ENCODE results near the gene PPT2.

DNA sequence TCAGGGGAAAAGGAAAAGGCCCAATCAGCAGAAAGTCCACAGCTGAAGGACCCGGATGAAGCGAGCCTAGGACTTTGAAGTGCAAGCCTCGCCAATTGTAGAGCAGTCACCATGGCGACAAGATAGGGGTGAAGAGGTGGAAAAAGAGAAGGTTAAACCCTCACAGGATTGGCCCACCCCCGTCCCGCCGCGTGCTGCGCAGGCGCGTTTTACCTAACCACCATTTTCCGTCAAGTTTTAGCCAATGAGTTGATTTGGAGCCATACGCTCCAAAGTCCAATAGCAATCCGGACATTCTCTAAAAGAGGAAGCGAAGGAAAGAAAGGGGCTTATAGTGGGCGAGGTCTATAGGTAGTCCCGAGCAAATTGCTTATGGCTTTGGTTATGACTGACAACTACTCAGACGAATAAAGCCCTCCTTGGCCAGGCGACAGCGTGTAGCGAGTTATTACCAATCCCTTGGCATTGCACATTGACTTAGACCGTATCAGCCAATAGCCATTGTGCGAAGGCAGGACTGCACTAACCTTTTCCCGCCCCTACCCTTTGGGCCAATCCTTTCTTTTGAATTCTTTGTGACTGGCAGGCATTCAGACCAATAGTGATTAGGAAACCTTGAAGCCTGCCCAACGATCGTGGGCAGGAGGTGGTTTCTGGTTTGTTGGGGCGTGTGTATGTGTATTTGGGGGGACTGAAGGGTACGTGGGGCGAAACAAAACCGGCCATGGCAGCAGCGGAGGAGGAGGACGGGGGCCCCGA, 24.0 kb downstream of the PPT2 start, which contains the start of gene RNF5:
- TF ChIP-seq CTCF (IDR thresholded peaks at IDR 0.05; ENCODE audit: poor library complexity, severe bottlenecking) (no peak), EZH2 (IDR thresholded peaks at IDR 0.05; ENCODE audit: borderline replicate concordance, insufficient read depth, low read length, poor library complexity, severe bottlenecking) (no peak), RAD21 (conservative IDR thresholded peaks at IDR 0.05) (no peak), EP300 (conservative IDR thresholded peaks at IDR 0.05; ENCODE audit: poor library complexity, severe bottlenecking) (peak; percentile 11)

All from neural cell (in vitro differentiated cells).